ENCODE data around the gene ARHGAP26.

Gene ARHGAP26

GRCh38 chr5:143061161-143061945 lies 291.2 kb downstream of the ARHGAP26 start:
- no peak overlapping the region for H3K4me3 ChIP-seq (ENCODE audit: low read depth, low read length)
- TF ChIP-seq CTCF (IDR thresholded peaks at IDR 0.05; ENCODE audit: borderline replicate concordance, insufficient read depth, low read depth, low read length) = no peak

GRCh38 chr5:143062379-143062778 lies 292.2 kb downstream of the ARHGAP26 start:
- TF ChIP-seq CTCF (IDR thresholded peaks at IDR 0.05; ENCODE audit: borderline replicate concordance, insufficient read depth, low read depth, low read length) = no peak

GRCh38 chr5:143063175-143063970 lies 293.2 kb downstream of the ARHGAP26 start:
- TF ChIP-seq CTCF (IDR thresholded peaks at IDR 0.05; ENCODE audit: borderline replicate concordance, insufficient read depth, low read depth, low read length) = no peak
- no peak overlapping the region for H3K4me3 ChIP-seq (ENCODE audit: low read depth, low read length)

More at GRCh38 chr5:143062379-143062778, 292.2 kb downstream of the ARHGAP26 start:
- H3K4me3 ChIP-seq (ENCODE audit: low read depth, low read length) = no peak overlapping the region

GRCh38 chr5:143064218-143064641 lies 294.1 kb downstream of the ARHGAP26 start:
- no peak overlapping the region for H3K4me3 ChIP-seq (ENCODE audit: low read depth, low read length)
- no peak for TF ChIP-seq CTCF (IDR thresholded peaks at IDR 0.05; ENCODE audit: borderline replicate concordance, insufficient read depth, low read depth, low read length)

GRCh38 chr5:143064676-143065075 lies 294.5 kb downstream of the ARHGAP26 start:
- no peak for TF ChIP-seq CTCF (IDR thresholded peaks at IDR 0.05; ENCODE audit: borderline replicate concordance, insufficient read depth, low read depth, low read length)

GRCh38 chr5:143065185-143065965 lies 295.2 kb downstream of the ARHGAP26 start:
- no peak for TF ChIP-seq CTCF (IDR thresholded peaks at IDR 0.05; ENCODE audit: borderline replicate concordance, insufficient read depth, low read depth, low read length)
- no peak overlapping the region for H3K4me3 ChIP-seq (ENCODE audit: low read depth, low read length)

More at GRCh38 chr5:143064676-143065075, 294.5 kb downstream of the ARHGAP26 start:
- no peak overlapping the region for H3K4me3 ChIP-seq (ENCODE audit: low read depth, low read length)
